ENCODE results near the gene ANXA2. TPM values are rescaled to one million over a fixed set of nuclear protein-coding genes. Genes with fewer than 3 reads are reported as not detected.

ANXA2 gene
- total RNA-seq, 1 experiment from 2014 or later, result 2,114 TPM

DNA sequence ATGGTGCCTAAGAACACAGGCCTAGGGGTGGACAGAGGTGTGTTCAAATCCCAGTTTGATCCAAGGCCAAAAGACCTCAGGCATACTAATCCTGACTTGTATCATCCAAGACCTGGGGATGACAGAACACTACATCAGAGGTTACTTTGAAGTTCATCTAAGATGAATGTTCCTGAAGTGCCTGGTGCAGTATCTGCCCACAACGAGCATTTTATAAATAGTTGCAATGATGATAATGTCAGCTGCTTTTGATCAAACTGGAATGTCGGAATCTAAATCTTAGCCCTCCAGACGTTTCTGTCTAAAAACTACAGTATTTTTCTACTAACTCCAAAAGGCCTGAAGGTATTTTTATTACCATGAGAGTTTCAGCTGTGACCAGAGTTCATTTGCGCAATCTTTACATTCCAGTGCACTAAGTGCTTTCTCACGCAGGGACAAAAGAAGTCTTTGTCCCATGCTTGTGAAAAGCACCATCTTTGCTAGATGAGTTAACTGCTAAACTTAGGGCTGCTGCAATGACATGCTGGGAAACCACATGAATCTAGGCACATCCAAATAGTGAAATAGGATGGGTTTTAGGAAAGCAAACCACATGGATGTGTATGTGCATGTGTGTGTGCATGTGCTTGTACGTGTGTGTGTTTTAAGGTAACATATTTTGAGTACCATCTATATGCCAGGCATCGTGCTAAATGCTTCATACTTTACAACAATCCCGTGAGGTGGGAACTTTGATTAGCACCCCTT is 18.1 kb downstream of the ANXA2 start:
- peak overlapping the region; percentile 98 for H3K27ac ChIP-seq (ENCODE audit: low read length)
- H2AFZ ChIP-seq (ENCODE audit: low read length), result no peak overlapping the region
- TF ChIP-seq, protein P1, sequence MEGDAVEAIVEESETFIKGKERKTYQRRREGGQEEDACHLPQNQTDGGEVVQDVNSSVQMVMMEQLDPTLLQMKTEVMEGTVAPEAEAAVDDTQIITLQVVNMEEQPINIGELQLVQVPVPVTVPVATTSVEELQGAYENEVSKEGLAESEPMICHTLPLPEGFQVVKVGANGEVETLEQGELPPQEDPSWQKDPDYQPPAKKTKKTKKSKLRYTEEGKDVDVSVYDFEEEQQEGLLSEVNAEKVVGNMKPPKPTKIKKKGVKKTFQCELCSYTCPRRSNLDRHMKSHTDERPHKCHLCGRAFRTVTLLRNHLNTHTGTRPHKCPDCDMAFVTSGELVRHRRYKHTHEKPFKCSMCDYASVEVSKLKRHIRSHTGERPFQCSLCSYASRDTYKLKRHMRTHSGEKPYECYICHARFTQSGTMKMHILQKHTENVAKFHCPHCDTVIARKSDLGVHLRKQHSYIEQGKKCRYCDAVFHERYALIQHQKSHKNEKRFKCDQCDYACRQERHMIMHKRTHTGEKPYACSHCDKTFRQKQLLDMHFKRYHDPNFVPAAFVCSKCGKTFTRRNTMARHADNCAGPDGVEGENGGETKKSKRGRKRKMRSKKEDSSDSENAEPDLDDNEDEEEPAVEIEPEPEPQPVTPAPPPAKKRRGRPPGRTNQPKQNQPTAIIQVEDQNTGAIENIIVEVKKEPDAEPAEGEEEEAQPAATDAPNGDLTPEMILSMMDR (conservative IDR thresholded peaks at IDR 0.05; ENCODE audit: low read depth, low read length), result no peak
- TF ChIP-seq EZH2 (IDR thresholded peaks at IDR 0.05; ENCODE audit: low read length, unreplicated experiment) (no peak), EZH2phosphoT487 (IDR thresholded peaks at IDR 0.05; ENCODE audit: borderline replicate concordance, low read length) (no peak)
- ChIA-PET POLR2A (ENCODE audit: unreplicated experiment) (no interaction called here), CTCF (no interaction called here)
- peak overlapping the region; percentile 59 for H3K4me2 ChIP-seq (ENCODE audit: low read length)
- H3K4me1 ChIP-seq (ENCODE audit: insufficient read depth, low read length), result peaks cover 93% of the 10 kb centered on the region
- H3K79me2 ChIP-seq (ENCODE audit: low read length), result peaks cover 76% of the 10 kb centered on the region
- no peaks in the 10 kb centered on the region for H3K9me3 ChIP-seq (ENCODE audit: low read length)
- peaks cover 60% of the 10 kb centered on the region for H3K36me3 ChIP-seq (ENCODE audit: low read depth, low read length)
- no TSS peak for BruUV-seq (replicated peaks)
- peaks cover 25% of the 10 kb centered on the region for H3F3A ChIP-seq (ENCODE audit: low read length, unreplicated experiment)
- intact Hi-C loops (cut with micrococcal nuclease), result no loop called here
- peak overlapping the region; percentile 67 for H3K9ac ChIP-seq (ENCODE audit: low read length)
- H4K20me1 ChIP-seq (ENCODE audit: low read length), result peaks cover 27% of the 10 kb centered on the region
- no peaks in the 10 kb centered on the region for H3K9me2 ChIP-seq (replicated peaks; ENCODE audit: low read length)
- ATAC-seq, result peak; percentile 10; the same call in 1 of the 2 replicates
- DNase-seq, result peak; percentile 86
- H3K4me3 ChIP-seq (ENCODE audit: low read length), result no peak overlapping the region
- H3K27me3 ChIP-seq (ENCODE audit: low read length), result no peaks in the 10 kb centered on the region

DNA sequence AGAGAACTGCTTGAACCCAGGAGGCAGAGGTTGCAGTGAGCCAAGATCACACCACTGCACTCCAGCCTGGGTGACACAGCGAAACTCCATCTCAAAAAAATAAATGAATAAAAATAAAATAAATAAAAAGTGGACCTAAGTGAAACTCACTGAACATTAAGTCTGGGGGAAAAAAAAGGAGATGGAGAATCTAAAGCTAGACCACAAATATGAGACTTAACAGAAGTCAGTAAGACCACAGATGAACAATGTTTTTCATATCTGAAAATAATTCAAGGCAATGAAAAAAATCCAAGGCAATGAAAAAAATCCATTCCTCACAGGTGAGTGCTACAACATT is 18.6 kb downstream of the ANXA2 start:
- ATAC-seq, result no peak
- ChIA-PET POLR2A (ENCODE audit: unreplicated experiment) (no interaction called here), CTCF (no interaction called here)
- Histone ChIP-seq H3K4me3 (ENCODE audit: low read length) (no peak overlapping the region), H3K79me2 (ENCODE audit: low read length) (peaks cover 73% of the 10 kb centered on the region), H3K9me3 (ENCODE audit: low read length) (no peaks in the 10 kb centered on the region), H3K9me2 (replicated peaks; ENCODE audit: low read length) (no peaks in the 10 kb centered on the region), H3K27ac (ENCODE audit: low read length) (peak overlapping the region; percentile 98), H3K4me2 (ENCODE audit: low read length) (peak overlapping the region; percentile 59; the same call in 1 of the 2 replicates), H3K27me3 (ENCODE audit: low read length) (no peaks in the 10 kb centered on the region), H2AFZ (ENCODE audit: low read length) (no peak overlapping the region), H3K4me1 (ENCODE audit: insufficient read depth, low read length) (peaks cover 91% of the 10 kb centered on the region), H3K36me3 (ENCODE audit: low read depth, low read length) (peaks cover 56% of the 10 kb centered on the region), H4K20me1 (ENCODE audit: low read length) (peaks cover 21% of the 10 kb centered on the region), H3K9ac (ENCODE audit: low read length) (peak overlapping the region; percentile 67), H3F3A (ENCODE audit: low read length, unreplicated experiment) (peaks cover 22% of the 10 kb centered on the region)
- intact Hi-C loops (cut with micrococcal nuclease), result no loop called here
- DNase-seq, result no peak
- no TSS peak for BruUV-seq (replicated peaks)
- no peak for TF ChIP-seq EZH2phosphoT487 (IDR thresholded peaks at IDR 0.05; ENCODE audit: borderline replicate concordance, low read length)
- TF ChIP-seq, protein P1 (conservative IDR thresholded peaks at IDR 0.05; ENCODE audit: low read depth, low read length), result no peak
- no peak for TF ChIP-seq EZH2 (IDR thresholded peaks at IDR 0.05; ENCODE audit: low read length, unreplicated experiment)

DNA sequence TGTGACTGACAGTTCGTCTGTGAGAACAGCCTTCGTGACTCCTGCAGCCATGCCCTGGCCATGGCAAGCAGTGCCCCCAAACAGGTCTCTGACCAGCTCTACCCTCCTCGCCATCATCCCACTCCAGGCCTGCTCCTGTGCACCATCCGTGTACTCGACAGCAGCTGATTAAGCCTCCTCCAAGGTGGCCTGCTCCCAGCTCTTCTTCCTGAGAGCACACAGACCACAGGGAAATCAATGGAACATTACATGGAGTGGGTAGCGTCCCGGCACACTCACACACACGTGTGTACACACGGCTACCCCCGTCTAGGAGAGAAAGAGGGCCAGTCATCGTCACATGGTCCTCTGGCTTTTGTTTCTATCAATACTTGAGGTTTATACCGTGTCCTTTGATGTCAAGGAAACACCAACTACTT is 21.1 kb downstream of the ANXA2 start:
- ATAC-seq (no peak), DNase-seq (no peak)
- Histone ChIP-seq H3K27ac (ENCODE audit: low read length) (peak overlapping the region; percentile 98), H3K27me3 (ENCODE audit: low read length) (no peaks in the 10 kb centered on the region), H3K4me2 (ENCODE audit: low read length) (no peak overlapping the region), H4K20me1 (ENCODE audit: low read length) (no peaks in the 10 kb centered on the region; the same call in 1 of the 2 replicates), H3K9ac (ENCODE audit: low read length) (no peak overlapping the region), H3K79me2 (ENCODE audit: low read length) (peaks cover 71% of the 10 kb centered on the region), H3K36me3 (ENCODE audit: low read depth, low read length) (peaks cover 57% of the 10 kb centered on the region), H3K4me1 (ENCODE audit: insufficient read depth, low read length) (peaks cover 92% of the 10 kb centered on the region), H3K4me3 (ENCODE audit: low read length) (no peak overlapping the region), H3F3A (ENCODE audit: low read length, unreplicated experiment) (peaks cover 25% of the 10 kb centered on the region), H3K9me2 (replicated peaks; ENCODE audit: low read length) (no peaks in the 10 kb centered on the region), H3K9me3 (ENCODE audit: low read length) (no peaks in the 10 kb centered on the region), H2AFZ (ENCODE audit: low read length) (no peak overlapping the region)
- ChIA-PET CTCF (no interaction called here), POLR2A (ENCODE audit: unreplicated experiment) (interaction anchor here (0.7 kb wide), 1 partner anchor 31 kb away, joined by 3 read pairs; no protein-coding TSS in a partner anchor)
- intact Hi-C loops (cut with micrococcal nuclease), result no loop called here
- no TSS peak for BruUV-seq (replicated peaks)
- TF ChIP-seq EZH2phosphoT487 (IDR thresholded peaks at IDR 0.05; ENCODE audit: borderline replicate concordance, low read length) (no peak), EZH2 (IDR thresholded peaks at IDR 0.05; ENCODE audit: low read length, unreplicated experiment) (no peak)
- TF ChIP-seq, protein P1 (conservative IDR thresholded peaks at IDR 0.05; ENCODE audit: low read depth, low read length), result no peak
